Stimulated activated CD8-positive, alpha-beta memory T cell treated with anti-CD3 and anti-CD28 coated beads, Interleukin-15, amount 100 ng/mL, for 1 hour (primary cell): ENCODE results near the gene LMNTD1.
"Not testable (repeated sequence)": the region's sequence is repeated elsewhere in the genome, so short reads cannot be mapped to it uniquely, and the experiment has no call there.

Source experiments
- DNase-seq: peaks from one replicate; pipeline ENCODE4 v3.0.0-alpha.2; 2020; ENCODE audit warnings: low read depth

The LMNTD1 gene

GRCh38 chr12:25553098-25553497 lies at the start of gene LMNTD1:
Gene LMNTD1 (minus strand): TSS chr12:25553283. CDS start chr12:25552959, 324 bp downstream.
- no peak for DNase-seq

GRCh38 chr12:25598956-25599355 lies 45.9 kb upstream of the LMNTD1 start:
- no peak for DNase-seq

- DNase-seq, result not testable (repeated sequence)
Measured at GRCh38 chr12:25595496-25595895, 42.4 kb upstream of the LMNTD1 start.

GRCh38 chr12:25594376-25594775 lies 41.3 kb upstream of the LMNTD1 start:
- DNase-seq, result no peak

GRCh38 chr12:25592725-25593495 lies 39.8 kb upstream of the LMNTD1 start:
- DNase-seq, result no peak

- no peak for DNase-seq
Measured at GRCh38 chr12:25591144-25591543, 38.1 kb upstream of the LMNTD1 start.

GRCh38 chr12:25590011-25590721 lies 37.1 kb upstream of the LMNTD1 start:
- DNase-seq, result no peak

GRCh38 chr12:25587346-25587745 lies 34.3 kb upstream of the LMNTD1 start:
- no peak for DNase-seq

- no peak for DNase-seq
Measured at GRCh38 chr12:25585662-25586061, 32.6 kb upstream of the LMNTD1 start.

- DNase-seq, result no peak
Measured at GRCh38 chr12:25585021-25585523, 32.0 kb upstream of the LMNTD1 start.

- no peak for DNase-seq
Measured at GRCh38 chr12:25584596-25584995, 31.5 kb upstream of the LMNTD1 start.

GRCh38 chr12:25583545-25583944 lies 30.5 kb upstream of the LMNTD1 start:
- DNase-seq, result no peak

- no peak for DNase-seq
Measured at GRCh38 chr12:25581067-25581466, 28.0 kb upstream of the LMNTD1 start.

- no peak for DNase-seq
Measured at GRCh38 chr12:25578411-25579143, 25.5 kb upstream of the LMNTD1 start.

GRCh38 chr12:25574761-25575160 lies 21.7 kb upstream of the LMNTD1 start:
- DNase-seq, result no peak

- DNase-seq, result no peak
Measured at GRCh38 chr12:25573346-25573745, 20.3 kb upstream of the LMNTD1 start.

- no peak for DNase-seq
Measured at GRCh38 chr12:25570418-25570817, 17.3 kb upstream of the LMNTD1 start.

- no peak for DNase-seq
Measured at GRCh38 chr12:25566202-25566949, 13.3 kb upstream of the LMNTD1 start.

GRCh38 chr12:25558586-25558985 lies 5.5 kb upstream of the LMNTD1 start:
- no peak for DNase-seq

GRCh38 chr12:25557830-25558436 lies 4.8 kb upstream of the LMNTD1 start:
- no peak for DNase-seq

- no peak for DNase-seq
Measured at GRCh38 chr12:25556153-25556552, 3.1 kb upstream of the LMNTD1 start.
